Calu3 (cell line): ENCODE measurements around the gene IGF1R. TPM values are rescaled to one million over a fixed set of nuclear protein-coding genes. Genes with fewer than 3 reads are reported as not detected.

Experiments
- BruUV-seq: library from RNA; stranded (reverse); fragments of 400-500 nt; replicated peaks from 2 replicates; lab custom pipeline; 2021; lab: Mats Ljungman, UMichigan
- CTCF ChIA-PET: fragments of 300-600 bp; sonication (Branson Sonifier 250); formaldehyde crosslinking; loops from one replicate; lab custom pipeline; 2022; ENCODE audit warnings: antibody characterized with exemption; lab: Charles Lee
- DNase-seq: peaks from one replicate; pipeline ENCODE4 v3.0.0; 2022
- H3K27ac Mint-ChIP-seq: one replicate; pipeline ENCODE4 v1.8.0; 2022; ENCODE audit warnings: mixed read lengths; ENCODE audit not compliant: unreplicated experiment
- H3K27me3 Mint-ChIP-seq: one replicate; pipeline ENCODE4 v1.8.0; 2022; ENCODE audit warnings: mixed read lengths; ENCODE audit not compliant: unreplicated experiment
- H3K36me3 Mint-ChIP-seq: one replicate; pipeline ENCODE4 v1.8.0; 2022; ENCODE audit warnings: mild to moderate bottlenecking, moderate library complexity, mixed read lengths; ENCODE audit not compliant: insufficient read depth, unreplicated experiment
- H3K4me1 Mint-ChIP-seq: one replicate; pipeline ENCODE4 v1.8.0; 2022; ENCODE audit warnings: mild to moderate bottlenecking, low read depth, mixed read lengths; ENCODE audit not compliant: unreplicated experiment
- H3K4me3 Mint-ChIP-seq: one replicate; pipeline ENCODE4 v1.8.0; 2022; ENCODE audit warnings: mild to moderate bottlenecking, low read depth, moderate library complexity, mixed read lengths; ENCODE audit not compliant: unreplicated experiment
- H3K9me3 Mint-ChIP-seq: one replicate; pipeline ENCODE4 v1.8.0; 2022; ENCODE audit warnings: low read depth, mixed read lengths; ENCODE audit not compliant: unreplicated experiment
- CTCF ChIP-seq: fragments of 200-600 bp; IDR thresholded peaks from one replicate; pipeline ENCODE4 v1.8.0; 2022; ENCODE audit warnings: antibody characterized with exemption; ENCODE audit not compliant: unreplicated experiment
- intact Hi-C: fragments of 100-400 bp; cut with micrococcal nuclease; formaldehyde crosslinking; loops from one replicate; pipeline ENCODE4 v1.10.0; 2022; ENCODE audit not compliant: unreplicated experiment
- total RNA-seq: library from RNA; stranded (reverse); gene quantifications from 2 replicates; pipeline ENCODE4 v1.2.3, GENCODE V29; 2022

IGF1R gene
- total RNA-seq, 1 experiment from 2014 or later = 73.9 TPM

GRCh38 chr15:98904544-98904943 lies 256.2 kb downstream of the IGF1R start:
- DNase-seq = peak; percentile 55
- Mint-ChIP-seq H3K4me1 (peaks cover 11% of the 10 kb centered on the region), H3K4me3 (no peak overlapping the region), H3K36me3 (no peaks in the 10 kb centered on the region), H3K9me3 (no peaks in the 10 kb centered on the region), H3K27ac (no peak overlapping the region), H3K27me3 (no peaks in the 10 kb centered on the region)
- peak; percentile 40 for TF ChIP-seq CTCF
- intact Hi-C loops = loop anchor here (2.0 to 10.0 kb wide), 3 partner anchors 170 to 462 kb away; no protein-coding TSS in a partner anchor
- CTCF ChIA-PET = interaction anchor here (0.8 kb wide), 1 partner anchor 385 kb away, joined by 3 read pairs; no protein-coding TSS in a partner anchor
- no TSS peak for BruUV-seq

GRCh38 chr15:98905963-98906711 lies 257.8 kb downstream of the IGF1R start:
- DNase-seq = no peak
- H3K27ac Mint-ChIP-seq = no peak overlapping the region
- peaks cover 1% of the 10 kb centered on the region for H3K36me3 Mint-ChIP-seq
- H3K4me1 Mint-ChIP-seq = peaks cover 11% of the 10 kb centered on the region
- H3K4me3 Mint-ChIP-seq = no peak overlapping the region
- H3K9me3 Mint-ChIP-seq = no peaks in the 10 kb centered on the region
- BruUV-seq = no TSS peak
- intact Hi-C loops = loop anchor here (2.0 to 10.0 kb wide), 2 partner anchors 169 to 387 kb away; no protein-coding TSS in a partner anchor
- TF ChIP-seq CTCF = no peak
- no peaks in the 10 kb centered on the region for H3K27me3 Mint-ChIP-seq
- CTCF ChIA-PET = interaction anchor here (0.9 kb wide), 1 partner anchor 13 kb away, joined by 5 read pairs; no protein-coding TSS in a partner anchor

GRCh38 chr15:98906712-98907083 lies 258.4 kb downstream of the IGF1R start:
- no peak for DNase-seq
- CTCF ChIA-PET = interaction anchor here (0.9 kb wide), 1 partner anchor 13 kb away, joined by 5 read pairs; no protein-coding TSS in a partner anchor
- H3K4me1 Mint-ChIP-seq = peaks cover 11% of the 10 kb centered on the region
- no TSS peak for BruUV-seq
- H3K27ac Mint-ChIP-seq = no peak overlapping the region
- no peaks in the 10 kb centered on the region for H3K9me3 Mint-ChIP-seq
- H3K4me3 Mint-ChIP-seq = no peak overlapping the region
- peaks cover 3% of the 10 kb centered on the region for H3K36me3 Mint-ChIP-seq
- intact Hi-C loops = loop anchor here (10.0 kb wide), 1 partner anchor 168 kb away; no protein-coding TSS in a partner anchor
- H3K27me3 Mint-ChIP-seq = no peaks in the 10 kb centered on the region
- no peak for TF ChIP-seq CTCF

- no peak overlapping the region for H3K4me3 Mint-ChIP-seq
- CTCF ChIA-PET = interaction anchor here (0.7 kb wide), 1 partner anchor 263 kb away, joined by 3 read pairs; no protein-coding TSS in a partner anchor
- TF ChIP-seq CTCF = no peak
- BruUV-seq = no TSS peak
- H3K27me3 Mint-ChIP-seq = no peaks in the 10 kb centered on the region
- intact Hi-C loops = loop anchor here (10.0 kb wide), 1 partner anchor 167 kb away; no protein-coding TSS in a partner anchor
- peaks cover 3% of the 10 kb centered on the region for H3K36me3 Mint-ChIP-seq
- H3K4me1 Mint-ChIP-seq = peaks cover 11% of the 10 kb centered on the region
- no peak overlapping the region for H3K27ac Mint-ChIP-seq
- H3K9me3 Mint-ChIP-seq = no peaks in the 10 kb centered on the region
- no peak for DNase-seq
These were observed 259.7 kb downstream of the IGF1R start for GRCh38 chr15:98907927-98908471.
